ENCODE data around the gene REXO2. TPM values are rescaled to one million over a fixed set of nuclear protein-coding genes. Genes with fewer than 3 reads are reported as not detected.

The REXO2 gene
- total and polyA plus RNA-seq, 8 donors: 72.1 to 101 (median 86.0) TPM

GRCh38 chr11:114479331-114479730, 40.1 kb downstream of the REXO2 start:
- H3K4me3 ChIP-seq: no peak overlapping the region
- intact Hi-C loops (cut with DNase I): no loop called here
- no peaks in the 10 kb centered on the region for H3K36me3 ChIP-seq
- no peak for DNase-seq
- no peak overlapping the region for H3K27ac ChIP-seq
- H3K27me3 ChIP-seq: no peaks in the 10 kb centered on the region
- no peaks in the 10 kb centered on the region for H3K4me1 ChIP-seq
- no peak for TF ChIP-seq CTCF (IDR thresholded peaks at IDR 0.05)
- no peaks in the 10 kb centered on the region for H3K9me3 ChIP-seq
- no peak for ATAC-seq

GRCh38 chr11:114482114-114482513, 42.8 kb downstream of the REXO2 start:
- Histone ChIP-seq H3K9me3 (no peaks in the 10 kb centered on the region), H3K36me3 (no peaks in the 10 kb centered on the region), H3K4me1 (no peaks in the 10 kb centered on the region), H3K27me3 (no peaks in the 10 kb centered on the region), H3K4me3 (no peak overlapping the region), H3K27ac (no peak overlapping the region)
- DNase-seq (no peak), ATAC-seq (no peak)
- intact Hi-C loops (cut with DNase I): no loop called here
- no peak for TF ChIP-seq CTCF (IDR thresholded peaks at IDR 0.05)

GRCh38 chr11:114483929-114484328, 44.7 kb downstream of the REXO2 start:
- H3K27ac ChIP-seq: no peak overlapping the region
- no peaks in the 10 kb centered on the region for H3K27me3 ChIP-seq
- ATAC-seq (no peak), DNase-seq (no peak)
- H3K4me3 ChIP-seq: no peak overlapping the region
- H3K4me1 ChIP-seq: no peaks in the 10 kb centered on the region
- no peaks in the 10 kb centered on the region for H3K36me3 ChIP-seq
- TF ChIP-seq CTCF (IDR thresholded peaks at IDR 0.05): no peak
- no peaks in the 10 kb centered on the region for H3K9me3 ChIP-seq
- intact Hi-C loops (cut with DNase I): no loop called here

GRCh38 chr11:114496915-114497314, 57.6 kb downstream of the REXO2 start:
- TF ChIP-seq CTCF (IDR thresholded peaks at IDR 0.05): no peak
- ATAC-seq: no peak
- Histone ChIP-seq H3K4me3 (no peak overlapping the region), H3K36me3 (no peaks in the 10 kb centered on the region), H3K27me3 (no peaks in the 10 kb centered on the region), H3K9me3 (peaks cover 0 to 3% of the 10 kb centered on the region in 2 donors), H3K27ac (no peak overlapping the region), H3K4me1 (no peaks in the 10 kb centered on the region)
- no peak for DNase-seq
- intact Hi-C loops (cut with DNase I): no loop called here

GRCh38 chr11:114499756-114500155, 60.5 kb downstream of the REXO2 start:
- Histone ChIP-seq H3K9me3 (no peaks in the 10 kb centered on the region), H3K27me3 (no peaks in the 10 kb centered on the region), H3K27ac (no peak overlapping the region), H3K4me3 (no peak overlapping the region), H3K36me3 (no peaks in the 10 kb centered on the region), H3K4me1 (no peaks in the 10 kb centered on the region)
- no peak for TF ChIP-seq CTCF (IDR thresholded peaks at IDR 0.05)
- ATAC-seq: no peak
- no peak for DNase-seq
- intact Hi-C loops (cut with DNase I): no loop called here

Other genes starting within 250 kb of the REXO2 start
- gene NNMT, start 143.1 kb upstream of the REXO2 start, total RNA-seq: 100 to 1,000 TPM; 165 to 244 TPM
- 1 to 10 TPM; 1.2 to 2.0 (median 1.8) TPM for gene NNMT, start 143.1 kb upstream of the REXO2 start, polyA plus RNA-seq (ENCODE audit: insufficient read length in 6 of 6)
- gene C11orf71, start 39.0 kb upstream of the REXO2 start, total RNA-seq: 1 to 10 TPM; 6.5 to 8.8 TPM
- gene C11orf71, start 39.0 kb upstream of the REXO2 start, polyA plus RNA-seq (ENCODE audit: insufficient read length in 6 of 6): 10 to 100 TPM in 3 of 6 donors, 1 to 10 TPM in 3; 8.8 to 11.3 (median 10.0) TPM
- gene RBM7, start 38.8 kb upstream of the REXO2 start, total RNA-seq: 10 to 100 TPM; 28.7 to 32.0 TPM
- 10 to 100 TPM; 45.9 to 59.7 (median 54.7) TPM for gene RBM7, start 38.8 kb upstream of the REXO2 start, polyA plus RNA-seq (ENCODE audit: insufficient read length in 6 of 6)
- gene NXPE1, start 120.4 kb downstream of the REXO2 start, total RNA-seq: not detected
- gene NXPE1, start 120.4 kb downstream of the REXO2 start, polyA plus RNA-seq (ENCODE audit: insufficient read length in 6 of 6): under 1 TPM in 2 of 6 donors, not detected in 4; 0.08 to 0.15 TPM
- gene NXPE4, start 156.3 kb downstream of the REXO2 start, total RNA-seq: not detected
- under 1 TPM in 1 of 6 donors, not detected in 5; 0.10 TPM for gene NXPE4, start 156.3 kb downstream of the REXO2 start, polyA plus RNA-seq (ENCODE audit: insufficient read length in 6 of 6)
- gene NXPE2, start 239.1 kb downstream of the REXO2 start, total RNA-seq: under 1 TPM in 1 of 2 donors, not detected in 1; 0.17 TPM
- under 1 TPM; 0.23 to 0.36 (median 0.24) TPM for gene NXPE2, start 239.1 kb downstream of the REXO2 start, polyA plus RNA-seq (ENCODE audit: insufficient read length in 6 of 6)

Data from left lung (tissue), 10 donors.